IMR-90 (cell line): ENCODE data around the gene FOXM1. TPM values are rescaled to one million over a fixed set of nuclear protein-coding genes. Genes with fewer than 3 reads are reported as not detected.

ENCODE experiments used
- ATAC-seq: fragments of 200-7000 bp; cut with Tn5 transposase; 2 replicates; pipeline ENCODE4 v1.9.1; 2020; ENCODE audit warnings: low read depth, mild to moderate bottlenecking, moderate library complexity
- BruUV-seq: library from RNA; stranded (reverse); fragments of 400-500 nt; replicated peaks from 2 replicates; lab custom pipeline; 2021; lab: Mats Ljungman, UMichigan
- CTCF ChIA-PET: fragments of 300-600 bp; formaldehyde crosslinking; extraction: SDS; loops from one replicate; lab custom pipeline; 2021; ENCODE audit warnings: antibody characterized with exemption; lab: Yijun Ruan, JAX
- POLR2A ChIA-PET: fragments of 300-600 bp; sonication (Branson Sonifier 250); formaldehyde crosslinking; loops from one replicate; lab custom pipeline; 2022; ENCODE audit warnings: antibody characterized with exemption; ENCODE audit not compliant: unreplicated experiment; lab: Charles Lee
- DNase-seq: peaks from one replicate; pipeline ENCODE4 v3.0.0; 2013
- H2AFZ ChIP-seq: replicated peaks from 2 replicates; pipeline ENCODE3; 2013; ENCODE audit warnings: low read length, mild to moderate bottlenecking; ENCODE audit not compliant: poor library complexity
- H2AK5ac ChIP-seq: 2 replicates; pipeline ENCODE4 v1.6.1; 2013; ENCODE audit warnings: low read depth, low read length, inconsistent platforms
- H2AK9ac ChIP-seq: replicated peaks from 2 replicates; pipeline ENCODE3; 2013; ENCODE audit warnings: mild to moderate bottlenecking, low read depth, low read length, moderate library complexity; ENCODE audit not compliant: poor library complexity
- H2BK120ac ChIP-seq: 2 replicates; pipeline ENCODE4 v1.6.1; 2013; ENCODE audit warnings: low read depth, low read length, inconsistent platforms
- H2BK15ac ChIP-seq: 3 replicates; pipeline ENCODE4 v1.6.1; 2013; ENCODE audit warnings: low read depth, low read length, inconsistent platforms
- H2BK20ac ChIP-seq: 2 replicates; pipeline ENCODE4 v1.6.1; 2013; ENCODE audit warnings: low read depth, mild to moderate bottlenecking, inconsistent platforms, low read length, moderate library complexity
- H2BK5ac ChIP-seq: 2 replicates; pipeline ENCODE4 v1.6.1; 2013; ENCODE audit warnings: mild to moderate bottlenecking, low read depth, low read length, inconsistent platforms; ENCODE audit not compliant: poor library complexity, severe bottlenecking
- H3K14ac ChIP-seq: replicated peaks from 2 replicates; pipeline ENCODE4 v1.6.1; 2013; ENCODE audit warnings: low read depth, low read length, inconsistent platforms
- H3K18ac ChIP-seq: 2 replicates; pipeline ENCODE4 v1.6.1; 2013; ENCODE audit warnings: low read depth, low read length, control low read depth
- H3K23ac ChIP-seq: 2 replicates; pipeline ENCODE4 v1.6.1; 2013; ENCODE audit warnings: low read depth, low read length, inconsistent platforms
- H3K27ac ChIP-seq: 2 replicates; pipeline ENCODE4 v1.5.1; 2013; ENCODE audit warnings: mild to moderate bottlenecking, control low read depth, low read length; ENCODE audit not compliant: insufficient read depth
- H3K27me3 ChIP-seq: 2 replicates; pipeline ENCODE4 v1.6.1; 2013; ENCODE audit warnings: low read length; ENCODE audit not compliant: control insufficient read depth, insufficient read depth
- H3K36me3 ChIP-seq: 2 replicates; pipeline ENCODE4 v1.6.1; 2013; ENCODE audit warnings: low read length, mixed read lengths; ENCODE audit not compliant: control insufficient read depth, insufficient read depth
- H3K4ac ChIP-seq: 2 replicates; pipeline ENCODE4 v1.6.1; 2013; ENCODE audit warnings: low read depth, low read length, inconsistent platforms
- H3K4me1 ChIP-seq: 2 replicates; pipeline ENCODE4 v1.6.1; 2013; ENCODE audit warnings: low read length, mixed read lengths; ENCODE audit not compliant: control insufficient read depth, insufficient read depth
- H3K4me2 ChIP-seq: 2 replicates; pipeline ENCODE4 v1.6.1; 2013; ENCODE audit warnings: low read depth, mild to moderate bottlenecking, control low read depth, low read length, moderate library complexity
- H3K4me3 ChIP-seq: 2 replicates; pipeline ENCODE4 v1.5.1; 2013; ENCODE audit warnings: low read depth, mild to moderate bottlenecking, control low read depth, low read length, moderate library complexity; ENCODE audit not compliant: insufficient read depth
- H3K56ac ChIP-seq: 2 replicates; pipeline ENCODE4 v1.6.1; 2013; ENCODE audit warnings: low read length, inconsistent platforms; ENCODE audit not compliant: insufficient read depth; ENCODE audit errors: extremely low read depth
- H3K79me1 ChIP-seq, 2 experiments: 2 replicates each; pipeline ENCODE4 v1.6.1; 2013; ENCODE audit warnings: low read length in 2 of 2, inconsistent platforms in 1 of 2, low read depth in 1 of 2
- H3K9ac ChIP-seq: 2 replicates; pipeline ENCODE4 v1.6.1; 2013; ENCODE audit warnings: low read depth, low read length, control low read depth
- H3K9me1 ChIP-seq: 2 replicates; pipeline ENCODE4 v1.6.1; 2013; ENCODE audit warnings: low read length, inconsistent platforms; ENCODE audit not compliant: insufficient read depth
- H3K9me3 ChIP-seq: 2 replicates; pipeline ENCODE4 v1.6.1; 2013; ENCODE audit warnings: low read length; ENCODE audit not compliant: control insufficient read depth, insufficient read depth
- H4K20me1 ChIP-seq: 2 replicates; pipeline ENCODE4 v1.6.1; 2013; ENCODE audit warnings: low read length, inconsistent platforms; ENCODE audit not compliant: insufficient read depth
- H4K5ac ChIP-seq: 2 replicates; pipeline ENCODE4 v1.6.1; 2013; ENCODE audit warnings: mild to moderate bottlenecking, low read depth, low read length, control low read depth
- H4K8ac ChIP-seq, 2 experiments: 2 replicates each; pipeline ENCODE4 v1.6.1; 2013; ENCODE audit warnings: low read depth in 2 of 2, low read length in 2 of 2, control low read depth in 1 of 2, inconsistent platforms in 1 of 2
- H4K91ac ChIP-seq: 2 replicates; pipeline ENCODE4 v1.6.1; 2013; ENCODE audit warnings: low read depth, low read length, inconsistent platforms; ENCODE audit not compliant: insufficient read depth
- BHLHE40 ChIP-seq: fragments of 150-350 bp; IDR thresholded peaks from 2 replicates; pipeline ENCODE4 v1.6.1; 2016; ENCODE audit warnings: mild to moderate bottlenecking, low read depth, low read length
- CEBPB ChIP-seq: IDR thresholded peaks from 2 replicates; pipeline ENCODE4 v1.6.1; 2012; ENCODE audit warnings: low read depth, low read length, improper control_type of control experiment
- CHD1 ChIP-seq: IDR thresholded peaks from 2 replicates; pipeline ENCODE4 v1.6.1; 2012; ENCODE audit warnings: low read depth, low read length, improper control_type of control experiment
- ELK1 ChIP-seq: fragments of 150-350 bp; IDR thresholded peaks from 2 replicates; pipeline ENCODE4 v1.6.1; 2016; ENCODE audit warnings: low read depth, mild to moderate bottlenecking, low read length, moderate library complexity, borderline replicate concordance
- FOS ChIP-seq: fragments of 150-350 bp; IDR thresholded peaks from 2 replicates; pipeline ENCODE4 v1.6.1; 2016; ENCODE audit warnings: low read depth, low read length
- MAFK ChIP-seq: IDR thresholded peaks from 2 replicates; pipeline ENCODE4 v1.6.1; 2012; ENCODE audit warnings: low read depth, low read length, improper control_type of control experiment
- NFE2L2 ChIP-seq: fragments of 150-350 bp; IDR thresholded peaks from 2 replicates; pipeline ENCODE4 v1.6.1; 2016; ENCODE audit warnings: low read depth, mild to moderate bottlenecking, low read length
- POLR2A ChIP-seq: IDR thresholded peaks from 2 replicates; pipeline ENCODE4 v1.6.1; 2012; ENCODE audit warnings: mild to moderate bottlenecking, low read depth, low read length
- RAD21 ChIP-seq: IDR thresholded peaks from 2 replicates; pipeline ENCODE4 v1.6.1; 2012; ENCODE audit warnings: low read length, improper control_type of control experiment
- RFX5 ChIP-seq: IDR thresholded peaks from 2 replicates; pipeline ENCODE4 v1.8.0; 2012; ENCODE audit warnings: low read depth, mild to moderate bottlenecking, low read length, moderate library complexity
- WGBS, 2 experiments: methylation state at CpG; one replicate each; pipeline versions ENCODE4 v1.1.5 to v1.1.7; 2013; ENCODE audit warnings: missing lambda C conversion rate in 2 of 2; ENCODE audit not compliant: insufficient read length in 1 of 2; ENCODE audit errors: extremely low coverage in 2 of 2; 5-methylcytosine and 5-hydroxymethylcytosine counted together
- dilution Hi-C: fragments of 300-500 bp; cut with HindIII; formaldehyde crosslinking; loops from one replicate; pipeline ENCODE4 v1.14.3; 2018; ENCODE audit warnings: low sequenced_read_pairs; ENCODE audit not compliant: unreplicated experiment
- in situ Hi-C: fragments of 300-500 bp; cut with MboI; formaldehyde crosslinking; loops from 3 replicates; pipeline ENCODE4 v1.14.3; 2019; ENCODE audit warnings: low sequenced_read_pairs, inconsistent platforms, mixed read lengths
- intact Hi-C: fragments of 100-400 bp; cut with micrococcal nuclease; formaldehyde crosslinking; loops from 2 replicates; pipeline ENCODE4 v1.10.0; 2022
- polyA plus RNA-seq, 3 experiments: library from polyadenylated mRNA; depleted of rRNA; stranded (reverse); fragments of >200 nt; gene quantifications; 2 replicates each; pipeline ENCODE4 v1.2.3, GENCODE V29; 2012; ENCODE audit warnings: low replicate concordance in 1 of 3
- total RNA-seq: library from RNA; depleted of rRNA; stranded (reverse); fragments of >200 nt; gene quantifications from 2 replicates; pipeline ENCODE4 v1.2.3, GENCODE V29; 2012

The FOXM1 gene
- total and polyA plus RNA-seq, 2 of the 4 experiments (the other 2 are of a cell fraction), result 14.9 to 29.3 TPM

GRCh38 chr12:2819810-2820209 lies 57.2 kb downstream of the FOXM1 start:
- Histone ChIP-seq H3K4me2 (no peak overlapping the region), H2BK20ac (no peak overlapping the region), H3K4me3 (no peak overlapping the region), H2AFZ (no peak overlapping the region), H3K56ac (no peak overlapping the region), H2BK15ac (no peak overlapping the region), H2AK9ac (no peak overlapping the region), H4K5ac (no peak overlapping the region), H3K9me1 (no peaks in the 10 kb centered on the region), H3K79me1 (peaks cover 6 to 26% of the 10 kb centered on the region in 2 experiments), H3K4ac (no peak overlapping the region), H2BK120ac (no peak overlapping the region), H4K91ac (no peak overlapping the region), H3K27me3 (no peaks in the 10 kb centered on the region), H3K9ac (no peak overlapping the region), H3K23ac (no peak overlapping the region), H2BK5ac (no peak overlapping the region), H4K8ac (no peak overlapping the region), H3K14ac (no peak overlapping the region), H3K36me3 (peaks cover 60% of the 10 kb centered on the region), H2AK5ac (no peak overlapping the region), H3K27ac (no peak overlapping the region), H3K4me1 (no peaks in the 10 kb centered on the region), H3K18ac (no peak overlapping the region), H3K9me3 (no peaks in the 10 kb centered on the region), H4K20me1 (no peaks in the 10 kb centered on the region)
- dilution Hi-C loops, result no loop called here
- POLR2A ChIA-PET, result no interaction called here
- 98% methylated on average over 13 of the region's 15 CpGs; no CpG with 5 or more reads in 1 of the 2 experiments for WGBS, 2 experiments
- in situ Hi-C loops, result no loop called here
- intact Hi-C loops, result no loop called here
- no TSS peak for BruUV-seq
- no peak for TF ChIP-seq NFE2L2
- TF ChIP-seq FOS, result no peak
- no peak for TF ChIP-seq RFX5
- TF ChIP-seq RAD21, result no peak
- TF ChIP-seq ELK1, result no peak
- no peak for TF ChIP-seq MAFK
- TF ChIP-seq BHLHE40, result no peak
- TF ChIP-seq POLR2A, result no peak
- no peak for TF ChIP-seq CHD1
- TF ChIP-seq CEBPB, result no peak
- no peak for DNase-seq
- ATAC-seq, result no peak
- CTCF ChIA-PET, result no interaction called here
